Cardiac muscle cell (in vitro differentiated cells and primary cell): ENCODE data around the gene TTI1. TPM values are rescaled to one million over a fixed set of nuclear protein-coding genes. Genes with fewer than 3 reads are reported as not detected.
A peak's percentile ranks its signal among the peaks of the same experiment; 100 is the strongest.

Source experiments
- DNase-seq, 2 donors: peaks; one replicate each; pipeline versions ENCODE4 v3.0.0 to v3.0.0-alpha.2; 2010 to 2017; ENCODE audit warnings: low read depth in 1 of 2, low spot score in 1 of 2
- H3K27ac ChIP-seq: fragments of 200-600 bp; sonication (generic); 2 replicates; pipeline ENCODE4 v1.5.1; 2016
- H3K27me3 ChIP-seq: fragments of 200-600 bp; sonication (generic); 2 replicates; pipeline ENCODE4 v1.6.0; 2016; ENCODE audit warnings: control low read depth
- H3K36me3 ChIP-seq: fragments of 200-600 bp; sonication (generic); 2 replicates; pipeline ENCODE4 v1.5.1; 2016; ENCODE audit warnings: control low read depth
- H3K4me1 ChIP-seq: fragments of 200-600 bp; sonication (generic); 2 replicates; pipeline ENCODE4 v1.8.1; 2017; ENCODE audit warnings: low read depth, mild to moderate bottlenecking, mixed run types
- H3K4me3 ChIP-seq: fragments of 200-600 bp; sonication (generic); 2 replicates; pipeline ENCODE4 v1.5.1; 2016; ENCODE audit warnings: mild to moderate bottlenecking
- H3K9me3 ChIP-seq: fragments of 200-600 bp; sonication (generic); 2 replicates; pipeline ENCODE4 v1.5.1; 2017; ENCODE audit warnings: low read depth, mild to moderate bottlenecking, control low read depth
- polyA plus RNA-seq: library from polyadenylated mRNA; unstranded; fragments of >200 nt; fragmentation: Nextera tagmentation; extraction: Ambion mirVana; gene quantifications from 2 replicates; pipeline ENCODE4 v1.2.1, GENCODE V29; 2016
- total RNA-seq: library from RNA; depleted of rRNA; stranded (reverse); fragments of >200 nt; gene quantifications from 2 replicates; pipeline ENCODE4 v1.2.3, GENCODE V29; 2016
- TF ChIP-seq, protein P1 (sequence below): IDR thresholded peaks from 2 replicates; pipeline ENCODE4 v1.5.1; 2012; ENCODE audit warnings: low read depth, mild to moderate bottlenecking, low read length

Gene TTI1
- total and polyA plus RNA-seq, 2 experiments from 2014 or later = 23.0 to 23.1 TPM

- Histone ChIP-seq H3K9me3 (no peaks in the 10 kb centered on the region), H3K27ac (peak overlapping the region; percentile 92), H3K4me3 (no peak overlapping the region), H3K27me3 (no peaks in the 10 kb centered on the region), H3K4me1 (peaks cover 98% of the 10 kb centered on the region), H3K36me3 (no peaks in the 10 kb centered on the region)
- TF ChIP-seq, protein P1, sequence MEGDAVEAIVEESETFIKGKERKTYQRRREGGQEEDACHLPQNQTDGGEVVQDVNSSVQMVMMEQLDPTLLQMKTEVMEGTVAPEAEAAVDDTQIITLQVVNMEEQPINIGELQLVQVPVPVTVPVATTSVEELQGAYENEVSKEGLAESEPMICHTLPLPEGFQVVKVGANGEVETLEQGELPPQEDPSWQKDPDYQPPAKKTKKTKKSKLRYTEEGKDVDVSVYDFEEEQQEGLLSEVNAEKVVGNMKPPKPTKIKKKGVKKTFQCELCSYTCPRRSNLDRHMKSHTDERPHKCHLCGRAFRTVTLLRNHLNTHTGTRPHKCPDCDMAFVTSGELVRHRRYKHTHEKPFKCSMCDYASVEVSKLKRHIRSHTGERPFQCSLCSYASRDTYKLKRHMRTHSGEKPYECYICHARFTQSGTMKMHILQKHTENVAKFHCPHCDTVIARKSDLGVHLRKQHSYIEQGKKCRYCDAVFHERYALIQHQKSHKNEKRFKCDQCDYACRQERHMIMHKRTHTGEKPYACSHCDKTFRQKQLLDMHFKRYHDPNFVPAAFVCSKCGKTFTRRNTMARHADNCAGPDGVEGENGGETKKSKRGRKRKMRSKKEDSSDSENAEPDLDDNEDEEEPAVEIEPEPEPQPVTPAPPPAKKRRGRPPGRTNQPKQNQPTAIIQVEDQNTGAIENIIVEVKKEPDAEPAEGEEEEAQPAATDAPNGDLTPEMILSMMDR = no peak
- peak in 1 of 2 donors; percentile 42 for DNase-seq
Observed at GRCh38 chr20:37987602-37988290, 45.5 kb downstream of the TTI1 start.

- H3K27ac ChIP-seq = peak overlapping the region; percentile 92
- H3K4me1 ChIP-seq = peaks cover 94% of the 10 kb centered on the region
- H3K27me3 ChIP-seq = no peaks in the 10 kb centered on the region
- no peaks in the 10 kb centered on the region for H3K9me3 ChIP-seq
- H3K4me3 ChIP-seq = no peak overlapping the region
- H3K36me3 ChIP-seq = no peaks in the 10 kb centered on the region
- DNase-seq = peak in 1 of 2 donors; percentile 83
- TF ChIP-seq, protein P1 = no peak
Observed at GRCh38 chr20:37986873-37987601, 46.2 kb downstream of the TTI1 start.

DNA sequence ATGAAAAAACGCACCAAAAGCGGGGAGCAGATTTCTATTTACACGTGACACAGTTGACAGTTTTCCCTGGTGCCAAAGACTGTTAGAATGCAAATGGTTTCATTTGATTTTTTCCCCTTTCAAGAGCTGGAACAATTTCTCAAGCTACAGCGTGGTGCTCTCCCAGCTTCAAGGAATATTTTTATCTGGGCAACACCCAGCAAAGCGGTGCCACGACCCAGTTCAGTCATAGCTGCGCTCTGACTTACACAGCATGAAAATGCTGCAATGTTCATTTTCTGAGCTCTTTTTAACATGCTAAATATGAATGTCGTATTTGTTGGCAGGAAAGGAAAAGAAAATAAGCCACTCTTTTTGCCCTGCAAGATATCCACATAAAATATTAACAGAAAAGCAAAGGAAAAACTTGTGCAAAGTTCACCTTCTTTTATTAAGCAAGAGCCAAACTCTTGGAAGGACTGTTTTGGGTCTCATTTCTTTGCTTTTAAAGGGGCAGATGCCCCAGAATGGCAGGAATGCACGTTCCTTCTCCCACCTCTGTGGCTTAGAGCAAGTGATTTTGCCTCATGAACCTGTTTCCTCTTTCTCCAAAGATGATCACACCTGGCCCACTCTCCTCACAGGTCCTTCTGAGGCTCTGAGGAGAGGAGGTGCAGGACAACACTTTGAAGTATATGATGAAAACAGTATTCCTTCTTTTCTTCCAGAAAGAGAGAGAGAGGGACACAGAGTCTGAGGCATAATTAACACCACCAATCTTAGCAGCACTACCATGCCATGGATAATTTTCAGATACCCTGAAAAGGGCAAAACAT is 47.0 kb downstream of the TTI1 start:
- no peak for DNase-seq
- Histone ChIP-seq H3K4me3 (no peak overlapping the region), H3K9me3 (no peaks in the 10 kb centered on the region), H3K27me3 (no peaks in the 10 kb centered on the region), H3K36me3 (no peaks in the 10 kb centered on the region), H3K4me1 (peaks cover 86% of the 10 kb centered on the region), H3K27ac (peak overlapping the region; percentile 92)
- TF ChIP-seq, protein P1 = no peak

- TF ChIP-seq, protein P1 = no peak
- Histone ChIP-seq H3K9me3 (no peaks in the 10 kb centered on the region), H3K4me1 (peaks cover 66% of the 10 kb centered on the region), H3K4me3 (no peak overlapping the region), H3K36me3 (no peaks in the 10 kb centered on the region), H3K27me3 (no peaks in the 10 kb centered on the region), H3K27ac (peak overlapping the region; percentile 92)
- peak in 1 of 2 donors; percentile 34 for DNase-seq
Observed at GRCh38 chr20:37984018-37984785, 49.1 kb downstream of the TTI1 start.

GRCh38 chr20:37983286-37983685 is 50.0 kb downstream of the TTI1 start:
- Histone ChIP-seq H3K4me1 (peaks cover 56% of the 10 kb centered on the region), H3K4me3 (no peak overlapping the region), H3K9me3 (no peaks in the 10 kb centered on the region), H3K27me3 (no peaks in the 10 kb centered on the region), H3K36me3 (no peaks in the 10 kb centered on the region), H3K27ac (peak overlapping the region; percentile 92)
- TF ChIP-seq, protein P1 = no peak
- DNase-seq = no peak
